C4-2B (cell line): ENCODE results near the gene HSD17B4.

Source experiments
- H3K27ac ChIP-seq: fragments of 450-650 bp; 2 replicates; pipeline ENCODE4 v1.5.1; 2017
- CTCF ChIP-seq: fragments of 450-650 bp; conservative IDR thresholded peaks from 2 replicates; pipeline ENCODE4 v1.5.1; 2017; ENCODE audit warnings: mild to moderate bottlenecking
- ZFX ChIP-seq: fragments of 450-650 bp; IDR thresholded peaks from 2 replicates; pipeline ENCODE4 v1.6.1; 2017

The HSD17B4 gene

GRCh38 chr5:119452373-119453039, at the start of gene HSD17B4:
TSS of gene HSD17B4 (plus strand) at chr5:119452497. CDS start at chr5:119452576, 79 bp downstream.
- peak; percentile 49 for TF ChIP-seq ZFX
- no peak for TF ChIP-seq CTCF
- H3K27ac ChIP-seq: peak within 1 kb of the TSS; percentile 89

GRCh38 chr5:119402555-119402954, 49.7 kb upstream of the HSD17B4 start:
- no peak for TF ChIP-seq CTCF
- TF ChIP-seq ZFX: no peak

GRCh38 chr5:119404033-119404432, 48.3 kb upstream of the HSD17B4 start:
- TF ChIP-seq CTCF: no peak
- no peak for TF ChIP-seq ZFX
- no peak overlapping the region for H3K27ac ChIP-seq

More at GRCh38 chr5:119402555-119402954, 49.7 kb upstream of the HSD17B4 start:
- no peak overlapping the region for H3K27ac ChIP-seq

- no peak for TF ChIP-seq CTCF
- TF ChIP-seq ZFX: no peak
- no peak overlapping the region for H3K27ac ChIP-seq
Observed at GRCh38 chr5:119405419-119405818, 46.9 kb upstream of the HSD17B4 start.

GRCh38 chr5:119406551-119407110, 45.7 kb upstream of the HSD17B4 start:
- TF ChIP-seq ZFX (no peak), CTCF (no peak)
- no peak overlapping the region for H3K27ac ChIP-seq

- no peak overlapping the region for H3K27ac ChIP-seq
- no peak for TF ChIP-seq CTCF
- TF ChIP-seq ZFX: no peak
Observed at GRCh38 chr5:119409235-119409815, 43.0 kb upstream of the HSD17B4 start.

- no peak overlapping the region; the same call in 1 of the 2 replicates for H3K27ac ChIP-seq
- no peak for TF ChIP-seq CTCF
- no peak for TF ChIP-seq ZFX
Observed at GRCh38 chr5:119410448-119411159, 41.7 kb upstream of the HSD17B4 start.
